HFFc6 (cell line): ENCODE results near the gene TRIM9. TPM values are rescaled to one million over a fixed set of nuclear protein-coding genes. Genes with fewer than 3 reads are reported as not detected.

Experiments
- DNase-seq: peaks from one replicate; pipeline ENCODE4 v3.0.0-alpha.2; 2018
- H3K27ac Mint-ChIP-seq: 2 replicates; pipeline ENCODE4 v1.8.0; 2020; ENCODE audit warnings: mild to moderate bottlenecking, mixed read lengths
- H3K27me3 Mint-ChIP-seq: 2 replicates; pipeline ENCODE4 v1.8.0; 2021; ENCODE audit warnings: mild to moderate bottlenecking, moderate library complexity, mixed read lengths; ENCODE audit not compliant: insufficient read depth
- H3K36me3 Mint-ChIP-seq: 2 replicates; pipeline ENCODE4 v1.8.0; 2021; ENCODE audit warnings: low read depth, mixed read lengths
- H3K4me1 Mint-ChIP-seq: 2 replicates; pipeline ENCODE4 v1.8.0; 2020; ENCODE audit warnings: low read depth, mixed read lengths
- H3K4me3 Mint-ChIP-seq: 2 replicates; pipeline ENCODE4 v1.8.0; 2020; ENCODE audit warnings: mild to moderate bottlenecking, moderate library complexity, mixed read lengths
- H3K9me3 Mint-ChIP-seq: 2 replicates; pipeline ENCODE4 v1.8.0; 2020; ENCODE audit warnings: mild to moderate bottlenecking, mixed read lengths
- CTCF ChIP-seq: fragments of 200-600 bp; sonication (generic); IDR thresholded peaks from 2 replicates; pipeline ENCODE4 v1.5.0; 2021; ENCODE audit warnings: antibody characterized with exemption, mild to moderate bottlenecking
- total RNA-seq, 6 experiments: library from RNA; stranded (reverse); fragmentation: NEBNext Ultra II Directional; extraction: Animal tissue kit (Norgen Biotek cat#: 25700); gene quantifications; 2 replicates in 1 of 6; 3 replicates in 5 of 6; pipeline ENCODE4 v1.2.3, GENCODE V29; 2021

The TRIM9 gene
- total RNA-seq, 6 experiments from 2014 or later, result 0.05 TPM; not detected in 5

GRCh38 chr14:51068268-51068667 is 26.6 kb downstream of the TRIM9 start:
- DNase-seq, result no peak
- Mint-ChIP-seq H3K4me1 (no peaks in the 10 kb centered on the region), H3K27me3 (peaks cover 3% of the 10 kb centered on the region), H3K27ac (no peak overlapping the region), H3K4me3 (no peak overlapping the region), H3K9me3 (no peaks in the 10 kb centered on the region), H3K36me3 (no peaks in the 10 kb centered on the region)
- no peak for TF ChIP-seq CTCF

GRCh38 chr14:51067295-51067694 is 27.6 kb downstream of the TRIM9 start:
- H3K27me3 Mint-ChIP-seq, result peaks cover 3% of the 10 kb centered on the region
- no peaks in the 10 kb centered on the region for H3K4me1 Mint-ChIP-seq
- no peak overlapping the region for H3K27ac Mint-ChIP-seq
- H3K9me3 Mint-ChIP-seq, result no peaks in the 10 kb centered on the region
- no peaks in the 10 kb centered on the region for H3K36me3 Mint-ChIP-seq
- H3K4me3 Mint-ChIP-seq, result no peak overlapping the region
- no peak for DNase-seq
- no peak for TF ChIP-seq CTCF

- DNase-seq, result no peak
- H3K27me3 Mint-ChIP-seq, result peaks cover 3% of the 10 kb centered on the region
- H3K27ac Mint-ChIP-seq, result no peak overlapping the region
- H3K4me3 Mint-ChIP-seq, result no peak overlapping the region
- TF ChIP-seq CTCF, result no peak
- no peaks in the 10 kb centered on the region for H3K36me3 Mint-ChIP-seq
- H3K4me1 Mint-ChIP-seq, result no peaks in the 10 kb centered on the region
- H3K9me3 Mint-ChIP-seq, result no peaks in the 10 kb centered on the region
Measured at GRCh38 chr14:51066576-51066975, 28.3 kb downstream of the TRIM9 start.

GRCh38 chr14:51059032-51059431 is 35.9 kb downstream of the TRIM9 start:
- no peak for TF ChIP-seq CTCF
- Mint-ChIP-seq H3K9me3 (no peaks in the 10 kb centered on the region), H3K4me3 (no peak overlapping the region), H3K27ac (no peak overlapping the region), H3K36me3 (no peaks in the 10 kb centered on the region), H3K27me3 (peaks cover 7% of the 10 kb centered on the region), H3K4me1 (no peaks in the 10 kb centered on the region)
- DNase-seq, result no peak

- Mint-ChIP-seq H3K9me3 (no peaks in the 10 kb centered on the region), H3K27ac (no peak overlapping the region), H3K36me3 (no peaks in the 10 kb centered on the region), H3K4me3 (no peak overlapping the region), H3K27me3 (peaks cover 8% of the 10 kb centered on the region), H3K4me1 (no peaks in the 10 kb centered on the region)
- no peak for TF ChIP-seq CTCF
- DNase-seq, result no peak
Measured at GRCh38 chr14:51058382-51058781, 36.5 kb downstream of the TRIM9 start.

GRCh38 chr14:51056421-51056820 is 38.5 kb downstream of the TRIM9 start:
- peaks cover 13% of the 10 kb centered on the region for H3K27me3 Mint-ChIP-seq
- TF ChIP-seq CTCF, result no peak
- no peaks in the 10 kb centered on the region for H3K9me3 Mint-ChIP-seq
- H3K27ac Mint-ChIP-seq, result no peak overlapping the region
- no peak overlapping the region for H3K4me3 Mint-ChIP-seq
- no peak for DNase-seq
- no peaks in the 10 kb centered on the region for H3K4me1 Mint-ChIP-seq
- H3K36me3 Mint-ChIP-seq, result no peaks in the 10 kb centered on the region
